K562 (cell line): ENCODE measurements around the gene LUC7L3. TPM values are rescaled to one million over a fixed set of nuclear protein-coding genes. Genes with fewer than 3 reads are reported as not detected.

Source experiments
- ASH1L ChIP-seq: fragments of 450-650 bp; IDR thresholded peaks from 2 replicates; pipeline ENCODE4 v1.6.1; 2018; ENCODE audit warnings: borderline replicate concordance, mild to moderate bottlenecking, low read depth; ENCODE audit not compliant: partially characterized antibody
- ATF3 ChIP-seq, 2 experiments: fragments of 450-650 bp in 1 of 2; sonication (generic) in 1 of 2; formaldehyde crosslinking in 1 of 2; IDR thresholded peaks in 1 of 2; conservative IDR thresholded peaks in 1 of 2; 2 replicates each; pipeline versions ENCODE4 v1.6.1 to v1.8.1; 2016 to 2023; ENCODE audit warnings: mild to moderate bottlenecking in 2 of 2, moderate library complexity in 2 of 2, inconsistent platforms in 1 of 2, missing genetic modification reagents in 1 of 2
- BRCA1 ChIP-seq, 2 experiments: fragments of 450-650 bp in 1 of 2; sonication (generic) in 1 of 2; formaldehyde crosslinking in 1 of 2; IDR thresholded peaks; 2 replicates each; pipeline versions ENCODE4 v1.5.0 to v1.6.1; 2017 to 2020; ENCODE audit warnings: mild to moderate bottlenecking in 1 of 2, missing genetic modification reagents in 1 of 2
- DMBX1 ChIP-seq: fragments of 250-450 bp; sonication (Bioruptor Pico); IDR thresholded peaks from 2 replicates; pipeline ENCODE4 v1.8.0; 2022; ENCODE audit warnings: inconsistent platforms, mild to moderate bottlenecking, moderate library complexity, borderline replicate concordance
- GABPB1 ChIP-seq: sonication (generic); formaldehyde crosslinking; IDR thresholded peaks from 2 replicates; pipeline ENCODE4 v1.8.0; 2022; ENCODE audit warnings: mild to moderate bottlenecking, missing genetic modification reagents
- GATAD2B ChIP-seq: fragments of 450-650 bp; IDR thresholded peaks from 2 replicates; pipeline ENCODE4 v1.6.1; 2017; ENCODE audit warnings: mild to moderate bottlenecking, borderline replicate concordance
- KDM1A ChIP-seq, 2 experiments: fragments of 450-650 bp; IDR thresholded peaks; 2 replicates each; pipeline ENCODE4 v1.6.1; 2016; ENCODE audit warnings: mild to moderate bottlenecking in 2 of 2
- LEF1 ChIP-seq: fragments of 450-650 bp; IDR thresholded peaks from 2 replicates; pipeline ENCODE4 v1.6.1; 2016; ENCODE audit warnings: mild to moderate bottlenecking
- MAZ ChIP-seq, 2 experiments: fragments of 450-650 bp in 1 of 2; sonication (generic) in 1 of 2; formaldehyde crosslinking; IDR thresholded peaks in 1 of 2; conservative IDR thresholded peaks in 1 of 2; 2 replicates each; pipeline versions ENCODE4 v1.4.0 to v1.5.0; 2020; ENCODE audit warnings: mild to moderate bottlenecking in 1 of 2, missing genetic modification reagents in 1 of 2
- PHF8 ChIP-seq: fragments of 200-600 bp; sonication (generic); IDR thresholded peaks from 2 replicates; pipeline ENCODE4 v1.6.1; 2012; ENCODE audit warnings: mixed run types, mild to moderate bottlenecking, inconsistent platforms, low read length, moderate library complexity, borderline replicate concordance
- PTRF ChIP-seq: fragments of 450-650 bp; IDR thresholded peaks from 2 replicates; pipeline ENCODE4 v1.6.1; 2016; ENCODE audit warnings: mild to moderate bottlenecking, missing genetic modification characterization, missing compliant biosample characterization
- RBM15 ChIP-seq: fragments of 200-400 bp; formaldehyde crosslinking; IDR thresholded peaks from 2 replicates; pipeline ENCODE4 v1.6.1; 2018; ENCODE audit warnings: mild to moderate bottlenecking, low read length, moderate library complexity; ENCODE audit not compliant: insufficient read depth
- SIN3B ChIP-seq: fragments of 450-650 bp; IDR thresholded peaks from 2 replicates; pipeline ENCODE4 v1.6.1; 2017; ENCODE audit warnings: low read depth, mild to moderate bottlenecking, moderate library complexity
- SP1 ChIP-seq: sonication (generic); formaldehyde crosslinking; IDR thresholded peaks from 2 replicates; pipeline ENCODE4 v1.8.1; 2022; ENCODE audit warnings: mild to moderate bottlenecking, missing genetic modification reagents
- ZNF592 ChIP-seq: fragments of 450-650 bp; IDR thresholded peaks from 2 replicates; pipeline ENCODE4 v1.6.1; 2017; ENCODE audit warnings: antibody characterized with exemption, mild to moderate bottlenecking
- polyA plus RNA-seq, 8 experiments: library from polyadenylated mRNA; depleted of rRNA in 4 of 8; stranded (reverse) in 5 of 8; unstranded in 3 of 8; fragments of >200 nt; fragmentation: Nextera tagmentation in 2 of 8; fragmentation: Illumina TruSeq in 1 of 8; extraction: Ambion mirVana in 2 of 8; extraction: Trizol in 1 of 8; gene quantifications; 2 replicates each; pipeline versions ENCODE4 v1.2.1 to v1.2.3, GENCODE V29; 2011 to 2014; ENCODE audit warnings: inconsistent platforms in 1 of 8, missing spikeins in 1 of 8
- total RNA-seq, 7 experiments: library from RNA; depleted of rRNA in 6 of 7; stranded (reverse); fragments of >200 nt in 6 of 7; fragmentation: Illumina TruSeq in 2 of 7; extraction: Trizol in 2 of 7; gene quantifications; 2 replicates each; pipeline versions ENCODE4 v1.2.1 to v1.2.3, GENCODE V29; 2011 to 2021; ENCODE audit warnings: low replicate concordance in 1 of 7
- TF ChIP-seq, protein P1 (sequence below): fragments of 450-650 bp; IDR thresholded peaks from 2 replicates; pipeline ENCODE4 v1.6.1; 2014; ENCODE audit warnings: low read depth, mild to moderate bottlenecking, moderate library complexity, borderline replicate concordance
- TF ChIP-seq, protein P2 (sequence below): sonication (generic); formaldehyde crosslinking; IDR thresholded peaks from 2 replicates; pipeline ENCODE4 v1.8.0; 2022; ENCODE audit warnings: missing genetic modification reagents, mild to moderate bottlenecking, borderline replicate concordance

Gene LUC7L3
- total and polyA plus RNA-seq, 9 of the 15 experiments (the other 6 are each of a cell fraction or from before 2014, with no cell fraction given) = 80.8 to 284 (median 127) TPM

DNA sequence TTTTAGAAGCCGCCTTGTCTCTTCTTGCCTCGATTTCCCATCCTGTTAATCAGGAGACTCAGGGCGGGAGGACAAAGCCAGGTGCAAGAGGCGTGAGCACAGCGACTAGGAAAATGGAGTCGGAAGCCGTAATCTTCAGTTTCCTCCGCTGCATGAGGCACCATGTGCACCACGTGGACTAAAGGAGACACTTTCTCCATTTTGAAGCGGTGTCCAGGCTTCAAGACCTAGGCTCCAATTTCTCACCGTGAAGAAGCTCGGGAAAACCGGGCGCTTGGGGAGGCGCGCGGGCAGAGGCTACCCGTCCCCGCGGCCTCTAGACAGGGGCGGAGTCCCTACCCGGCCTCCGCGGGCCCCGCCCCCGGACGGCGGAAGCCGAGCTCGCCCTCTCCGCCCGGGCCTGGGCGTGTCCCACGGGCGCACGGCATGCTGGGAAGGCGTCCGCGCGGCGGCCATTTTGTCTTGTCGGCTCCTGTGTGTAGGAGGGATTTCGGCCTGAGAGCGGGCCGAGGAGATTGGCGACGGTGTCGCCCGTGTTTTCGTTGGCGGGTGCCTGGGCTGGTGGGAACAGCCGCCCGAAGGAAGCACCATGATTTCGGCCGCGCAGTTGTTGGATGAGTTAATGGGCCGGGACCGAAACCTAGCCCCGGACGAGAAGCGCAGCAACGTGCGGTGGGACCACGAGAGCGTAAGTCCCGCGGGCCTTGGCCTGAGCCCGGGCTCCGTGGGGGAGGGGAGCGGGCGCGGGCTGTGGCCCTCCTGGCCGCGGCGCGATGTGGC, at the start of gene LUC7L3 (continued):
- TF ChIP-seq ATF3 (IDR thresholded peaks at IDR 0.05) = no peak
- peak; percentile 69 for TF ChIP-seq ATF3 (CRISPR knock-in tag; conservative IDR thresholded peaks at IDR 0.05)
- TF ChIP-seq BRCA1 (IDR thresholded peaks at IDR 0.05) = no peak
- TF ChIP-seq BRCA1 (CRISPR knock-in tag; IDR thresholded peaks at IDR 0.05) = no peak
- no peak for TF ChIP-seq PTRF (tag)
- TF ChIP-seq ZNF592 = peak; percentile 96
- TF ChIP-seq, protein P1, sequence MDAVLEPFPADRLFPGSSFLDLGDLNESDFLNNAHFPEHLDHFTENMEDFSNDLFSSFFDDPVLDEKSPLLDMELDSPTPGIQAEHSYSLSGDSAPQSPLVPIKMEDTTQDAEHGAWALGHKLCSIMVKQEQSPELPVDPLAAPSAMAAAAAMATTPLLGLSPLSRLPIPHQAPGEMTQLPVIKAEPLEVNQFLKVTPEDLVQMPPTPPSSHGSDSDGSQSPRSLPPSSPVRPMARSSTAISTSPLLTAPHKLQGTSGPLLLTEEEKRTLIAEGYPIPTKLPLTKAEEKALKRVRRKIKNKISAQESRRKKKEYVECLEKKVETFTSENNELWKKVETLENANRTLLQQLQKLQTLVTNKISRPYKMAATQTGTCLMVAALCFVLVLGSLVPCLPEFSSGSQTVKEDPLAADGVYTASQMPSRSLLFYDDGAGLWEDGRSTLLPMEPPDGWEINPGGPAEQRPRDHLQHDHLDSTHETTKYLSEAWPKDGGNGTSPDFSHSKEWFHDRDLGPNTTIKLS = peak; percentile 63
- no peak for TF ChIP-seq GATAD2B
- peak; percentile 73 to 88; a peak in 2 of 4 replicates for TF ChIP-seq MAZ (CRISPR knock-in tag; conservative IDR thresholded peaks at IDR 0.05 in 1 of 2, IDR thresholded peaks at IDR 0.05 in 1 of 2)
- no peak for TF ChIP-seq RBM15
- no peak for TF ChIP-seq LEF1
- TF ChIP-seq, protein P2, sequence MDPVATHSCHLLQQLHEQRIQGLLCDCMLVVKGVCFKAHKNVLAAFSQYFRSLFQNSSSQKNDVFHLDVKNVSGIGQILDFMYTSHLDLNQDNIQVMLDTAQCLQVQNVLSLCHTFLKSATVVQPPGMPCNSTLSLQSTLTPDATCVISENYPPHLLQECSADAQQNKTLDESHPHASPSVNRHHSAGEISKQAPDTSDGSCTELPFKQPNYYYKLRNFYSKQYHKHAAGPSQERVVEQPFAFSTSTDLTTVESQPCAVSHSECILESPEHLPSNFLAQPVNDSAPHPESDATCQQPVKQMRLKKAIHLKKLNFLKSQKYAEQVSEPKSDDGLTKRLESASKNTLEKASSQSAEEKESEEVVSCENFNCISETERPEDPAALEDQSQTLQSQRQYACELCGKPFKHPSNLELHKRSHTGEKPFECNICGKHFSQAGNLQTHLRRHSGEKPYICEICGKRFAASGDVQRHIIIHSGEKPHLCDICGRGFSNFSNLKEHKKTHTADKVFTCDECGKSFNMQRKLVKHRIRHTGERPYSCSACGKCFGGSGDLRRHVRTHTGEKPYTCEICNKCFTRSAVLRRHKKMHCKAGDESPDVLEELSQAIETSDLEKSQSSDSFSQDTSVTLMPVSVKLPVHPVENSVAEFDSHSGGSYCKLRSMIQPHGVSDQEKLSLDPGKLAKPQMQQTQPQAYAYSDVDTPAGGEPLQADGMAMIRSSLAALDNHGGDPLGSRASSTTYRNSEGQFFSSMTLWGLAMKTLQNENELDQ (CRISPR knock-in tag) = no peak
- TF ChIP-seq PHF8 = peak; percentile 96
- peak; percentile 24 for TF ChIP-seq ASH1L
- no peak; the same call in 1 of the 2 replicates for TF ChIP-seq DMBX1
- peak; percentile 74 for TF ChIP-seq GABPB1 (CRISPR knock-in tag)
- TF ChIP-seq SP1 (CRISPR knock-in tag) = peak; percentile 96
- TF ChIP-seq SIN3B = peak; percentile 30; the same call in 1 of the 2 replicates
- TF ChIP-seq KDM1A (IDR thresholded peaks at IDR 0.05) = no peak
